Stimulated activated memory B cell treated with anti-CD40 and anti-IgM and Interleukin-4, amounts not matched to agents 10 μg/mL and 1 μg/mL and 100 μg/mL, for 72 hours (primary cell): ENCODE measurements around the gene ARL11.

ENCODE experiments used
- ATAC-seq: fragments of 150-1000 bp; cut with Tn5 transposase; 2 replicates; pipeline ENCODE4 v1.10.0; 2021
- H3K27ac Mint-ChIP-seq: one replicate; pipeline ENCODE4 v1.8.0; 2022; ENCODE audit warnings: mild to moderate bottlenecking, mixed read lengths
- H3K27me3 Mint-ChIP-seq: one replicate; pipeline ENCODE4 v1.8.0; 2022; ENCODE audit warnings: mixed read lengths
- H3K36me3 Mint-ChIP-seq: one replicate; pipeline ENCODE4 v1.8.0; 2022; ENCODE audit warnings: mixed read lengths
- H3K4me1 Mint-ChIP-seq: one replicate; pipeline ENCODE4 v1.8.0; 2022; ENCODE audit warnings: mixed read lengths
- H3K4me3 Mint-ChIP-seq: one replicate; pipeline ENCODE4 v1.8.0; 2022; ENCODE audit warnings: mild to moderate bottlenecking, moderate library complexity, mixed read lengths
- H3K9me3 Mint-ChIP-seq: one replicate; pipeline ENCODE4 v1.8.0; 2022; ENCODE audit warnings: mixed read lengths

The ARL11 gene

GRCh38 chr13:49652355-49653305, 24.3 kb downstream of the ARL11 start:
- Mint-ChIP-seq H3K27ac (no peak overlapping the region), H3K27me3 (no peaks in the 10 kb centered on the region), H3K4me3 (no peak overlapping the region), H3K36me3 (peaks cover 11% of the 10 kb centered on the region), H3K9me3 (no peaks in the 10 kb centered on the region), H3K4me1 (no peaks in the 10 kb centered on the region)
- peak; percentile 51 for ATAC-seq

- no peaks in the 10 kb centered on the region for H3K9me3 Mint-ChIP-seq
- no peak overlapping the region for H3K27ac Mint-ChIP-seq
- no peaks in the 10 kb centered on the region for H3K27me3 Mint-ChIP-seq
- no peaks in the 10 kb centered on the region for H3K4me1 Mint-ChIP-seq
- H3K36me3 Mint-ChIP-seq, result peaks cover 19% of the 10 kb centered on the region
- no peak overlapping the region for H3K4me3 Mint-ChIP-seq
- no peak for ATAC-seq
These were observed 25.2 kb downstream of the ARL11 start for GRCh38 chr13:49653478-49653877.

- Mint-ChIP-seq H3K9me3 (no peaks in the 10 kb centered on the region), H3K27me3 (no peaks in the 10 kb centered on the region), H3K4me3 (no peak overlapping the region), H3K36me3 (peaks cover 24% of the 10 kb centered on the region), H3K27ac (no peak overlapping the region), H3K4me1 (no peaks in the 10 kb centered on the region)
- no peak for ATAC-seq
These were observed 25.7 kb downstream of the ARL11 start for GRCh38 chr13:49654011-49654410.

- Mint-ChIP-seq H3K4me1 (no peaks in the 10 kb centered on the region), H3K27me3 (no peaks in the 10 kb centered on the region), H3K9me3 (no peaks in the 10 kb centered on the region), H3K4me3 (no peak overlapping the region), H3K27ac (no peak overlapping the region), H3K36me3 (peaks cover 36% of the 10 kb centered on the region)
- no peak for ATAC-seq
These were observed 27.6 kb downstream of the ARL11 start for GRCh38 chr13:49655906-49656305.

- ATAC-seq, result no peak
- H3K4me3 Mint-ChIP-seq, result no peak overlapping the region
- peaks cover 49% of the 10 kb centered on the region for H3K36me3 Mint-ChIP-seq
- H3K27me3 Mint-ChIP-seq, result no peaks in the 10 kb centered on the region
- H3K9me3 Mint-ChIP-seq, result no peaks in the 10 kb centered on the region
- H3K27ac Mint-ChIP-seq, result no peak overlapping the region
- no peaks in the 10 kb centered on the region for H3K4me1 Mint-ChIP-seq
These were observed 28.9 kb downstream of the ARL11 start for GRCh38 chr13:49657241-49657641.

- H3K36me3 Mint-ChIP-seq, result peaks cover 59% of the 10 kb centered on the region
These were observed 36.3 kb downstream of the ARL11 start for GRCh38 chr13:49664606-49665005.

GRCh38 chr13:49667773-49668172, 39.5 kb downstream of the ARL11 start:
- ATAC-seq, result no peak
- Mint-ChIP-seq H3K4me3 (no peak overlapping the region), H3K36me3 (peaks cover 32% of the 10 kb centered on the region), H3K4me1 (no peaks in the 10 kb centered on the region), H3K27ac (no peak overlapping the region), H3K9me3 (no peaks in the 10 kb centered on the region), H3K27me3 (no peaks in the 10 kb centered on the region)

More at GRCh38 chr13:49664606-49665005, 36.3 kb downstream of the ARL11 start:
- H3K9me3 Mint-ChIP-seq, result no peaks in the 10 kb centered on the region
- ATAC-seq, result no peak
- H3K27me3 Mint-ChIP-seq, result no peaks in the 10 kb centered on the region
- no peak overlapping the region for H3K4me3 Mint-ChIP-seq
- H3K27ac Mint-ChIP-seq, result no peak overlapping the region
- H3K4me1 Mint-ChIP-seq, result no peaks in the 10 kb centered on the region

GRCh38 chr13:49669735-49670309, 41.5 kb downstream of the ARL11 start:
- Mint-ChIP-seq H3K9me3 (no peaks in the 10 kb centered on the region), H3K4me1 (no peaks in the 10 kb centered on the region), H3K4me3 (no peak overlapping the region), H3K27ac (no peak overlapping the region), H3K27me3 (no peaks in the 10 kb centered on the region), H3K36me3 (peaks cover 27% of the 10 kb centered on the region)
- no peak for ATAC-seq

- no peak overlapping the region for H3K27ac Mint-ChIP-seq
- H3K36me3 Mint-ChIP-seq, result peaks cover 31% of the 10 kb centered on the region
- no peaks in the 10 kb centered on the region for H3K9me3 Mint-ChIP-seq
- H3K27me3 Mint-ChIP-seq, result no peaks in the 10 kb centered on the region
- no peak for ATAC-seq
- H3K4me1 Mint-ChIP-seq, result peaks cover 8% of the 10 kb centered on the region
- H3K4me3 Mint-ChIP-seq, result no peak overlapping the region
These were observed 42.5 kb downstream of the ARL11 start for GRCh38 chr13:49670828-49671227.

GRCh38 chr13:49676581-49677298, 48.4 kb downstream of the ARL11 start:
- Mint-ChIP-seq H3K27me3 (no peaks in the 10 kb centered on the region), H3K27ac (no peak overlapping the region), H3K4me1 (peaks cover 18% of the 10 kb centered on the region), H3K9me3 (no peaks in the 10 kb centered on the region), H3K4me3 (no peak overlapping the region), H3K36me3 (peaks cover 24% of the 10 kb centered on the region)
- no peak for ATAC-seq

- no peaks in the 10 kb centered on the region for H3K27me3 Mint-ChIP-seq
These were observed 50.0 kb downstream of the ARL11 start for GRCh38 chr13:49678191-49678914.

GRCh38 chr13:49679246-49679645, 50.9 kb downstream of the ARL11 start:
- Mint-ChIP-seq H3K27me3 (no peaks in the 10 kb centered on the region), H3K4me1 (peaks cover 25% of the 10 kb centered on the region), H3K36me3 (peaks cover 24% of the 10 kb centered on the region), H3K9me3 (no peaks in the 10 kb centered on the region), H3K4me3 (no peak overlapping the region), H3K27ac (no peak overlapping the region)
- ATAC-seq, result no peak

More at GRCh38 chr13:49678191-49678914, 50.0 kb downstream of the ARL11 start:
- H3K27ac Mint-ChIP-seq, result no peak overlapping the region
- no peaks in the 10 kb centered on the region for H3K9me3 Mint-ChIP-seq
- ATAC-seq, result no peak
- H3K36me3 Mint-ChIP-seq, result peaks cover 24% of the 10 kb centered on the region
- H3K4me3 Mint-ChIP-seq, result no peak overlapping the region
- H3K4me1 Mint-ChIP-seq, result peaks cover 18% of the 10 kb centered on the region

- Mint-ChIP-seq H3K4me3 (no peak overlapping the region), H3K4me1 (peaks cover 23% of the 10 kb centered on the region), H3K27ac (no peak overlapping the region), H3K9me3 (no peaks in the 10 kb centered on the region), H3K27me3 (no peaks in the 10 kb centered on the region), H3K36me3 (peaks cover 26% of the 10 kb centered on the region)
- no peak for ATAC-seq
These were observed 53.6 kb downstream of the ARL11 start for GRCh38 chr13:49681842-49682435.
